Endothelial cell of umbilical vein (primary cell): ENCODE measurements around the gene CKAP2. TPM values are rescaled to one million over a fixed set of nuclear protein-coding genes. Genes with fewer than 3 reads are reported as not detected.
A peak's percentile ranks its signal among the peaks of the same experiment; 100 is the strongest.

Experiments used
- BruUV-seq: library from RNA; stranded (reverse); fragments of 400-500 nt; replicated peaks from 2 replicates; lab custom pipeline; 2021; lab: Mats Ljungman, UMichigan
- CTCF ChIA-PET: fragments of 300-600, 350-600 bp; sonication (Branson Sonifier 250); formaldehyde crosslinking; loops from one replicate; lab custom pipeline; 2021; ENCODE audit warnings: antibody characterized with exemption, inconsistent platforms; lab: Charles Lee
- POLR2A ChIA-PET: fragments of 300-600, 350-600 bp; sonication (Branson Sonifier 250); formaldehyde crosslinking; loops from one replicate; lab custom pipeline; 2021; ENCODE audit warnings: antibody characterized with exemption, inconsistent platforms; lab: Charles Lee
- DNase-seq: peaks from one replicate; pipeline ENCODE4 v3.0.0-alpha.2; 2011; ENCODE audit warnings: low read depth, low spot score
- FAIRE-seq: peaks from 2 replicates; lab custom pipeline; 2011; peaks lifted over from hg19 to GRCh38; lab: Jason Lieb, UNC
- H2AFZ ChIP-seq: 2 replicates; pipeline ENCODE4 v1.6.0; 2012; ENCODE audit warnings: low read depth, low read length, control low read depth, inconsistent platforms
- H3K27ac ChIP-seq: 2 replicates; pipeline ENCODE4 v1.5.1; 2011; ENCODE audit warnings: low read depth, mild to moderate bottlenecking, control low read depth, low read length, moderate library complexity; ENCODE audit not compliant: insufficient read depth
- H3K27me3 ChIP-seq, 2 experiments: 2 replicates each; pipeline versions ENCODE4 v1.6.0 to v1.6.1; 2011; ENCODE audit warnings: low read length in 2 of 2, mixed read lengths in 1 of 2; ENCODE audit not compliant: control insufficient read depth in 2 of 2, insufficient read depth in 2 of 2
- H3K36me3 ChIP-seq, 2 experiments: 2 replicates in 1 of 2; 3 replicates in 1 of 2; pipeline ENCODE4 v1.5.1; 2011; ENCODE audit warnings: low read length in 2 of 2, mild to moderate bottlenecking in 1 of 2, moderate library complexity in 1 of 2; ENCODE audit not compliant: control insufficient read depth in 2 of 2, insufficient read depth in 2 of 2; ENCODE audit errors: extremely low read depth in 1 of 2
- H3K4me1 ChIP-seq: 3 replicates; pipeline ENCODE4 v1.5.1; 2011; ENCODE audit warnings: mild to moderate bottlenecking, low read length; ENCODE audit not compliant: control insufficient read depth, insufficient read depth; ENCODE audit errors: extremely low read depth
- H3K4me2 ChIP-seq: 2 replicates; pipeline ENCODE4 v1.6.1; 2011; ENCODE audit warnings: low read length, control low read depth, mixed read lengths; ENCODE audit not compliant: insufficient read depth
- H3K4me3 ChIP-seq, 3 experiments: fragments of 200-600 bp in 1 of 3; sonication (generic), shearing (Covaris generic) in 1 of 3; replicated peaks in 1 of 3; 2 replicates each; pipeline ENCODE4 v1.5.1; 2011 to 2016; ENCODE audit warnings: control low read depth in 3 of 3, low read length in 3 of 3, mild to moderate bottlenecking in 2 of 3, inconsistent platforms in 1 of 3, low read depth in 1 of 3, moderate library complexity in 1 of 3; ENCODE audit not compliant: insufficient read depth in 1 of 3
- H3K79me2 ChIP-seq: 2 replicates; pipeline ENCODE4 v1.6.0; 2012; ENCODE audit warnings: low read length, inconsistent platforms; ENCODE audit not compliant: control insufficient read depth, insufficient read depth
- H3K9ac ChIP-seq: replicated peaks from 2 replicates; pipeline ENCODE3; 2011; ENCODE audit warnings: low read length, control low read depth; ENCODE audit not compliant: insufficient read depth; ENCODE audit errors: extremely low read depth
- H3K9me1 ChIP-seq: replicated peaks from 3 replicates; pipeline ENCODE4 v1.6.0; 2011; ENCODE audit warnings: mild to moderate bottlenecking, low read length; ENCODE audit not compliant: control insufficient read depth, insufficient read depth; ENCODE audit errors: extremely low read depth
- H3K9me3 ChIP-seq: replicated peaks from 2 replicates; pipeline ENCODE4 v1.5.1; 2012; ENCODE audit warnings: low read length, inconsistent platforms; ENCODE audit not compliant: control insufficient read depth, insufficient read depth
- H4K20me1 ChIP-seq: replicated peaks from 2 replicates; pipeline ENCODE3; 2011; ENCODE audit warnings: mild to moderate bottlenecking, low read length; ENCODE audit not compliant: control insufficient read depth, insufficient read depth; ENCODE audit errors: extremely low read depth
- CTCF ChIP-seq, 2 donors: IDR thresholded peaks; 1 replicate in 1 of 2; 2 replicates in 1 of 2; pipeline ENCODE4 v1.5.1; 2011; ENCODE audit warnings: low read length in 2 of 2, mild to moderate bottlenecking in 2 of 2, moderate library complexity in 2 of 2, control low read depth in 1 of 2, inconsistent platforms in 1 of 2, low read depth in 1 of 2; ENCODE audit not compliant: insufficient read depth in 1 of 2; ENCODE audit errors: extremely low read depth in 1 of 2
- EZH2 ChIP-seq: IDR thresholded peaks from 2 replicates; pipeline ENCODE4 v1.6.1; 2012; ENCODE audit warnings: borderline replicate concordance, low read depth, mild to moderate bottlenecking, moderate library complexity, low read length, inconsistent platforms; ENCODE audit not compliant: severe bottlenecking
- FOS ChIP-seq: IDR thresholded peaks from 2 replicates; pipeline ENCODE4 v1.6.1; 2011; ENCODE audit warnings: mild to moderate bottlenecking, low read length, moderate library complexity, borderline replicate concordance; ENCODE audit not compliant: insufficient read depth
- GATA2 ChIP-seq: IDR thresholded peaks from 2 replicates; pipeline ENCODE4 v1.7.0; 2011; ENCODE audit warnings: low read depth, mild to moderate bottlenecking, moderate library complexity, mixed read lengths, low read length; ENCODE audit not compliant: insufficient read length, insufficient read depth
- POLR2AphosphoS5 ChIP-seq: IDR thresholded peaks from 2 replicates; pipeline ENCODE4 v1.6.1; 2012; ENCODE audit warnings: low read depth, mild to moderate bottlenecking, control low read depth, low read length, moderate library complexity; ENCODE audit not compliant: insufficient read depth
- dilution Hi-C: fragments of 300-500 bp; cut with MboI; formaldehyde crosslinking; loops from one replicate; pipeline ENCODE4 v1.15.0; 2019; ENCODE audit warnings: low sequenced_read_pairs; ENCODE audit not compliant: extremely low pct_ligation_motif_present
- intact Hi-C: fragments of 100-400 bp; cut with micrococcal nuclease; formaldehyde crosslinking; loops from one replicate; pipeline ENCODE4 v1.10.0; 2022
- polyA plus RNA-seq, 4 experiments: library from polyadenylated mRNA; depleted of rRNA in 3 of 4; stranded (reverse) in 3 of 4; unstranded in 1 of 4; fragments of >200 nt; gene quantifications; 2 replicates each; pipeline versions ENCODE4 v1.2.1 to v1.2.3, GENCODE V29; 2011 to 2012; ENCODE audit warnings: missing spikeins in 1 of 4
- total RNA-seq: library from RNA; stranded (reverse); gene quantifications from 2 replicates; pipeline ENCODE4 v1.2.3, GENCODE V29; 2021

Gene CKAP2
- total and polyA plus RNA-seq, 2 donors (not counting 3 experiments of a cell fraction or from before 2014, with no cell fraction given), result 9.2 to 72.1 TPM

DNA sequence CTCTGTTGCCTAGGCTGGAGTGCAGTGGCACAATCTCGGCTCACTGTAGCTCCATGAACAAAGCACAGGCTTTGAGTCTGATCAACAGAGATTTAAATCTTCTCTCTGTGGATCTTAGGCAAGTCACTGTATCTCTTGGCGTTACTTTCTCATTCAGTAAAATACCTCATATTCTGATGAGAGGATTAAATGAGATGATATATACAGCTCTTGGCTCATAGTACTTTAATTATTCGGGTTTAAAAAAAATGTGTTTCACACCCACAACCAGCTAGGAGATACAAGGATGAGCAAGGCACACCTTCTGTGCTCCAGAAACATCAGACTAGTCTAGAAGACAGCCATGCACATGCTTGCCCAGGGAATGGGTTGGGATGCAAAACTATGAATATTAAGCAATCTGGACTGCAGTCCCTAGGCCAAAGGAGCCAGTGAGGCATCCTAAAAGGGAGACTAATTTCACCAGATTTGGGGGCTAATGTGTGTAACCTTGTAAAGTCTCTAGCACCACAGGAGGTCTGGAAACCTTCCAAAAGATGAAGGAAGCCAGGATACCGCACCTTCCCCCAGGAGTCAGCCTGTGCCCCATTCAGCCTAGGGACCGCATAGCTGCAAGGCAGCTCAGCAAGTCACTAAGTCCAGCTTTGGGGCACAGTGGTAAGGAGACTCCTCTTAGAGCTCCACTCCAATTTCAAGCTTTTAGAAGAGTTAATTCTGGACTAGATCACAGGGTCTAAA lies 7.3 kb upstream of the CKAP2 start:
- TF ChIP-seq CTCF (IDR thresholded peaks at IDR 0.05; ENCODE audit: extremely low read depth in 1 of 2, insufficient read depth in 1 of 2, low read depth in 1 of 2, low read length in 2 of 2), result no peak
- TF ChIP-seq EZH2, result no peak
- no peak for TF ChIP-seq GATA2
- no peak for TF ChIP-seq POLR2AphosphoS5
- TF ChIP-seq FOS, result no peak

More for the DNA sequence above, 7.3 kb upstream of the CKAP2 start:
- no TSS peak for BruUV-seq
- Histone ChIP-seq H3K9me3 (no peaks in the 10 kb centered on the region), H3K79me2 (peaks cover 51% of the 10 kb centered on the region), H3K27me3 (no peaks in the 10 kb centered on the region), H3K9me1 (no peaks in the 10 kb centered on the region), H3K36me3 (peaks cover 0 to 8% of the 10 kb centered on the region in 2 experiments), H3K27ac (no peak overlapping the region), H3K9ac (no peak overlapping the region), H3K4me3 (peak overlapping the region in 1 of 3 experiments; percentile 99), H3K4me1 (peaks cover 20% of the 10 kb centered on the region), H4K20me1 (no peaks in the 10 kb centered on the region), H3K4me2 (peak overlapping the region; percentile 99), H2AFZ (no peak overlapping the region)
- dilution Hi-C loops (no loop called here), intact Hi-C loops (no loop called here)
- DNase-seq (no peak), FAIRE-seq (no peak)
- CTCF ChIA-PET, result interaction anchor here (1.6 to 5.4 kb wide), 6 partner anchors 9 to 103 kb away, joined by 5 to 210 read pairs (median 76); partner anchors contain the start of gene THSD1
- POLR2A ChIA-PET, result interaction anchor here (0.7 to 4.0 kb wide), 5 partner anchors 20 to 99 kb away, joined by 3 to 16 read pairs (median 4); partner anchors contain the start of gene THSD1
